Muscle of leg (tissue), 11 donors: Measurements from ENCODE around the gene RFPL4A. TPM values are rescaled to one million over a fixed set of nuclear protein-coding genes. Genes with fewer than 3 reads are reported as not detected.
"Not testable (repeated sequence)": the region's sequence is repeated elsewhere in the genome, so short reads cannot be mapped to it uniquely, and the experiment has no call there.

ENCODE experiments used
- DNase-seq: peaks from one replicate; pipeline ENCODE4 v3.0.0; 2013
- H3K27ac ChIP-seq: one replicate; pipeline ENCODE4 v1.5.1; 2013; ENCODE audit warnings: mild to moderate bottlenecking, low read length, control low read depth
- H3K27me3 ChIP-seq: one replicate; pipeline ENCODE4 v1.6.1; 2013; ENCODE audit warnings: low read length; ENCODE audit not compliant: control insufficient read depth, insufficient read depth
- H3K36me3 ChIP-seq: one replicate; pipeline ENCODE4 v1.6.1; 2013; ENCODE audit warnings: low read length; ENCODE audit not compliant: control insufficient read depth, insufficient read depth
- H3K4me1 ChIP-seq: one replicate; pipeline ENCODE4 v1.6.1; 2013; ENCODE audit warnings: low read length; ENCODE audit not compliant: control insufficient read depth, insufficient read depth
- H3K4me3 ChIP-seq: one replicate; pipeline ENCODE4 v1.5.1; 2013; ENCODE audit warnings: low read length, control low read depth
- H3K9me3 ChIP-seq: replicated peaks from 2 replicates; pipeline ENCODE4 v1.6.1; 2013; ENCODE audit warnings: low read depth, low read length; ENCODE audit not compliant: control insufficient read depth
- WGBS: methylation state at CpG from one replicate; pipeline ENCODE4 v1.1.5; 2013; ENCODE audit warnings: missing lambda C conversion rate; ENCODE audit not compliant: insufficient coverage; 5-methylcytosine and 5-hydroxymethylcytosine counted together
- polyA plus RNA-seq, 8 donors: library from polyadenylated mRNA; unstranded; fragments of 120-200 nt; gene quantifications; one replicate each; pipeline versions ENCODE4 v1.2.1 to v1.2.3, GENCODE V29; 2013; ENCODE audit warnings: inconsistent platforms in 1 of 8, low replicate concordance in 1 of 8; ENCODE audit not compliant: insufficient read length in 8 of 8, insufficient read depth in 1 of 8
- total RNA-seq: library from RNA; stranded (reverse); fragments of 120-200 nt; gene quantifications from one replicate; pipeline ENCODE4 v1.2.4, GENCODE V29; 2013

Gene RFPL4A
- total and polyA plus RNA-seq, 9 donors: 0.23 to 0.86 (median 0.56) TPM; not detected in 3

DNA sequence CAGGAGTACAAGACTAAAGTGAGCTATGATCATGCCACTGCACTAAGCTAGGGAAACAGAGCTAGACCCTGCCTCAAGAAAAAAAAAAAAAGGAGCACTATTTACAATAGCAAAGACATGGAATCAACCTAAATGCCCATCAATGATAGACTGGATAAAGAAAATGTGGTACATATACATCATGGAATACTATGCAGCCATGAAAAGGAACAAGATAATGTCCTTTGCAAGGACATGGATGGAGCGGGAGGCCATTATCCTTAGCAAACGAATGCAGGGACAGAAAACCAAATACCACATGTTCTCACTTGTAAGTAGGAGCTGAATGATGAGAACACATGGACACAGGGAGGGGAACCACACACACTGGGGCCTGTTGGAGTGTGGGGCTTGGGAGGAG, 28.5 kb upstream of the RFPL4A start:
- H3K4me1 ChIP-seq, H3K27me3 ChIP-seq, H3K9me3 ChIP-seq, H3K4me3 ChIP-seq, H3K27ac ChIP-seq, DNase-seq, H3K36me3 ChIP-seq: not testable (repeated sequence)
- WGBS: no CpG with 5 or more reads among the region's 2 CpGs

- no peak for DNase-seq
Measured at GRCh38 chr19:55738302-55738701, 20.6 kb upstream of the RFPL4A start, which contains the start of gene NLRP9. NLRP9 (minus strand) TSS chr19:55738402; CDS start chr19:55738374, 28 bp downstream.

DNA sequence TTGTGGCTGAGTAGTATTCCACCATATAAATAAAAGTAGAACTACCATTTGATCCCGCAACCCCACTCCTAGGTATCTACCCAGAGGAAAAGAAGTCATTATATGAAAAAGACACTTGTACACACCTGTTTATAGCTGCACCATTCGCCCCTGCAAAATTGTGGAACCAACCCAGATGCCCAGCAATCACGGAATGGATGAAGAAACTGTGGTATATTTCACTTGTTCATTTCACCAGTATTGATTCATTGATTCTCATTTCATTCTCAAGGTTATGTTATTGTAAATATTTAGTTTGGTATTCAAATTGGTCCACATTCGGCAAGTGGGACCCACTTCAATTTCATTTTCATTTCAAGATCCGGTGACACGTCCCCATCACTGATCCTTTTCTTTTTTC, 8.2 kb upstream of the RFPL4A start:
- H3K4me1 ChIP-seq: no peaks in the 10 kb centered on the region
- no peaks in the 10 kb centered on the region for H3K9me3 ChIP-seq
- H3K27me3 ChIP-seq: no peaks in the 10 kb centered on the region
- no peak for DNase-seq
- WGBS: no CpG with 5 or more reads among the region's 6 CpGs
- H3K27ac ChIP-seq: no peak overlapping the region
- no peaks in the 10 kb centered on the region for H3K36me3 ChIP-seq
- no peak overlapping the region for H3K4me3 ChIP-seq

More at GRCh38 chr19:55738302-55738701, 20.6 kb upstream of the RFPL4A start, which contains the start of gene NLRP9:
- WGBS: no CpG with 5 or more reads among the region's 3 CpGs
- Histone ChIP-seq H3K27ac (no peak within 1 kb of the TSS), H3K4me3 (no peak within 1 kb of the TSS), H3K9me3 (no peaks in the 10 kb centered on the region), H3K4me1 (no peaks in the 10 kb centered on the region), H3K27me3 (no peaks in the 10 kb centered on the region), H3K36me3 (no peaks in the 10 kb centered on the region)

GRCh38 chr19:55753401-55753800, 5.5 kb upstream of the RFPL4A start:
- Histone ChIP-seq H3K27me3 (no peaks in the 10 kb centered on the region), H3K36me3 (no peaks in the 10 kb centered on the region), H3K4me1 (no peaks in the 10 kb centered on the region), H3K9me3 (no peaks in the 10 kb centered on the region), H3K4me3 (no peak overlapping the region), H3K27ac (no peak overlapping the region)
- WGBS: 71% methylated on average over 1 of the region's 3 CpGs
- no peak for DNase-seq

DNA sequence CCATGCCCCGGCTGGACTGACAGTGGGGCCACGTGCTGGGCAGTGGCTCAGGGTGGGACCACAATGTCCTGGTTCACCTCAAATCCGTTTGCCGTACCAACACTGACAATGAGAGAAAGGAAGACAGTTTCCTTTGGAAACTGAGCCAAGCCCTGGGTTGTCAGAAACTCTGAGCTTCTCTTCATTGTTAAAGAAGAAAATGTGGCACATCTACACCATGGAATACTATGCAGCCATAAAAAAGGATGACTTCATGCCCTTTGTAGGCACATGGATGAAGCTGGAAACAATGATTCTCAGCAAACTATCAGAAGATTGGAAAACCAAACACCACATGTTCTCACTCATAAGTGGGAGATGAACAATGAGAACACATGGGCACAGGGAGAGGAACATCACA, 2.1 kb upstream of the RFPL4A start:
- not testable (repeated sequence) for DNase-seq, H3K27ac ChIP-seq, H3K9me3 ChIP-seq, H3K27me3 ChIP-seq, H3K4me1 ChIP-seq, H3K36me3 ChIP-seq, H3K4me3 ChIP-seq
- 65% methylated on average over 4 of the region's 4 CpGs for WGBS

DNA sequence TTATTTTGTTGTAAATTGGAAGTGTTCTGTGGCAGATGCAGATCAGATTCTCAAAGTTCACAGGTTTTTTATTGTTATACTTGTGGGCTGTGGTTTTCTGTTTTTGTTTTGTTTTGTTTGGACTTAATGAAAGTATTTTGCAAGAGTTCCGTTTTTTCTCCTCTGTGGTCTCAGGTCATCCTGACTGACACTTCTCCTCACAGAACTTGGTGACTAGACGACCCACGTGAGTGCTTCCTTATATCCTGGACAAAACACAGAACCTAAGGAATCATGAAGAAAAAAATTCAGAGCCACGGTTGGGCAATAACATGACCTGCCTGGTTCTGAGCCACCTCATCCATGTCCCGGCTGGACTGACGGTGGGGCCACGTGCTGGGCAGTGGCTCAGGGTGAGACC, 7.6 kb downstream of the RFPL4A start:
- DNase-seq: no peak
- WGBS: 83% methylated on average over 4 of the region's 7 CpGs
- no peaks in the 10 kb centered on the region for H3K9me3 ChIP-seq
- no peaks in the 10 kb centered on the region for H3K4me1 ChIP-seq
- no peaks in the 10 kb centered on the region for H3K27me3 ChIP-seq
- H3K4me3 ChIP-seq: no peak overlapping the region
- H3K27ac ChIP-seq: no peak overlapping the region
- no peaks in the 10 kb centered on the region for H3K36me3 ChIP-seq

- H3K27ac ChIP-seq, DNase-seq, H3K4me1 ChIP-seq, H3K9me3 ChIP-seq, H3K4me3 ChIP-seq, H3K36me3 ChIP-seq, H3K27me3 ChIP-seq: not testable (repeated sequence)
- WGBS: 61% methylated on average over 2 of the region's 6 CpGs
Measured at GRCh38 chr19:55768818-55769217, 9.9 kb downstream of the RFPL4A start, which contains the start of gene RFPL4AL1. RFPL4AL1 (plus strand) TSS chr19:55769118; CDS start chr19:55771805, 2,687 bp downstream.

DNA sequence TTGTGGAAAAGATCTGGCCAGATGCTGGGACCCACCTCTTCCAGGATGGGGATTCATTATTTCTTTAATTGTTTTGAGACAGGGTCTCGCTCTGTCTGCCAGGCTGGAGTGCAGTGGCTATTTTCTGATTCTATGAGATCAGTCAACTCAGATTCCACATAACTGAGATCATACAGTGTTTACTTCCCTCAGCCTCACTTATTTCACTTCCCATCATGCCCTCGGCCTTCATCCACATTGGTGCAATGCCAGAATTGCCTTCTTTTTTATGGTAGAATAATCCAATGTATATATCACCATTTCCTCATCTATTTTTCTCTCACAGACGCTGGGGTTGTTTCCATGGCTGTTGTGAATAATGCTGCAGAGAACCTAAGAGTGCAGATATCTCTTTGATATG, 10.7 kb downstream of the RFPL4A start:
- no CpG with 5 or more reads among the region's 3 CpGs for WGBS
- H3K36me3 ChIP-seq, H3K4me3 ChIP-seq, H3K9me3 ChIP-seq, H3K27me3 ChIP-seq, DNase-seq, H3K4me1 ChIP-seq, H3K27ac ChIP-seq: not testable (repeated sequence)

GRCh38 chr19:55777528-55777927, 18.6 kb downstream of the RFPL4A start:
- DNase-seq: no peak
- Histone ChIP-seq H3K27me3 (no peaks in the 10 kb centered on the region), H3K36me3 (no peaks in the 10 kb centered on the region), H3K4me1 (no peaks in the 10 kb centered on the region), H3K4me3 (no peak overlapping the region), H3K9me3 (no peaks in the 10 kb centered on the region), H3K27ac (no peak overlapping the region)
- WGBS: 36% methylated on average over 6 of the region's 7 CpGs

DNA sequence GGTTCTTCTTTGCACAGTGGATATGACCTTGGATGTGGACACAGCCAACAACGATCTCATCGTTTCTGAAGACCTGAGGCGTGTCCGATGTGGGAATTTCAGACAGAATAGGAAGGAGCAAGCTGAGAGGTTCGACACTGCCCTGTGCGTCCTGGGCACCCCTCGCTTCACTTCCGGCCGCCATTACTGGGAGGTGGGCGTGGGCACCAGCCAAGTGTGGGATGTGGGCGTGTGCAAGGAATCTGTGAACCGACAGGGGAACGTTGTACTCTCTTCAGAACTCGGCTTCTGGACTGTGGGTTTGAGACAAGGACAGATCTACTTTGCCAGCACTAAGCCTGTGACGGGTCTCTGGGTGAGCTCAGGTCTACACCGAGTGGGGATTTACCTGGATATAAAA, 19.4 kb downstream of the RFPL4A start:
- no peak for DNase-seq
- Histone ChIP-seq H3K9me3 (no peaks in the 10 kb centered on the region), H3K27ac (no peak overlapping the region), H3K4me1 (no peaks in the 10 kb centered on the region), H3K36me3 (no peaks in the 10 kb centered on the region), H3K4me3 (no peak overlapping the region), H3K27me3 (no peaks in the 10 kb centered on the region)
- 86% methylated on average over 13 of the region's 16 CpGs for WGBS

DNA sequence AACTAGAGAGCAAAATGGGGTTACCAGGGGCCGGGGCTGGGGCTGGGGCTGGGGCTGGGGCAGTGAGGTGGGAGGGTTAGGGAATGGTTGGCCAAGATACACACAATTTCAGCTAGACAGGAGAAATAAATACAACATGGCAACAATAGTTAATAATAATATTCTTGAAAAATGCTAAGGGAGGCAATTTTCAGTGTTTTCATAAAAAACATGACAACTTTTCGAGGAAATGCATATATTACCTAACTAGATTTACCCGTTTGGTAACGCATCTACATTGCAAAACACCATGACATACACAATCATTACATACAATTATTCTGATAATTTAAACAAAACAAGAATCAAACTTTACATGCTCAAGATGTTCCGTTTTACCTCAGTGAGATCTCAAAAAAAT, 22.2 kb downstream of the RFPL4A start:
- 89% methylated on average over 3 of the region's 5 CpGs for WGBS
- Histone ChIP-seq H3K4me1 (no peaks in the 10 kb centered on the region), H3K9me3 (no peaks in the 10 kb centered on the region), H3K27ac (no peak overlapping the region), H3K4me3 (no peak overlapping the region), H3K36me3 (no peaks in the 10 kb centered on the region), H3K27me3 (no peaks in the 10 kb centered on the region)
- DNase-seq: no peak
